CD4-positive, alpha-beta T cell treated with Interleukin-15 for 4 hours (primary cell): ENCODE results near the gene USP10.

Experiments
- DNase-seq: peaks from one replicate; pipeline ENCODE4 v3.0.0-alpha.2; 2020; ENCODE audit warnings: low spot score

USP10 gene

GRCh38 chr16:84823484-84823883 lies 123.7 kb downstream of the USP10 start:
- no peak for DNase-seq

- DNase-seq: no peak
Measured at GRCh38 chr16:84823926-84824325, 124.1 kb downstream of the USP10 start.

- DNase-seq: no peak
Measured at GRCh38 chr16:84825896-84826557, 126.2 kb downstream of the USP10 start.

GRCh38 chr16:84826558-84826941 lies 126.8 kb downstream of the USP10 start:
- no peak for DNase-seq

- DNase-seq: no peak
Measured at GRCh38 chr16:84827131-84827574, 127.4 kb downstream of the USP10 start.

GRCh38 chr16:84827897-84828296 lies 128.1 kb downstream of the USP10 start:
- DNase-seq: no peak

- no peak for DNase-seq
Measured at GRCh38 chr16:84828322-84828721, 128.5 kb downstream of the USP10 start.
